OCI-LY3 (cell line): Measurements from ENCODE around the gene MEN1.

Experiments
- CTCF ChIP-seq: fragments of 200-600, 300-600 bp; sonication (generic); IDR thresholded peaks from 2 replicates; pipeline ENCODE4 v1.5.1; 2014; ENCODE audit warnings: antibody characterized with exemption, low read length, low read depth
- EZH2phosphoT487 ChIP-seq: fragments of 200-600 bp; shearing (Covaris generic); IDR thresholded peaks from 2 replicates; pipeline ENCODE4 v1.6.1; 2018; ENCODE audit warnings: antibody characterized with exemption, mixed run types, low read depth

- TF ChIP-seq CTCF (peak; percentile 59), EZH2phosphoT487 (no peak)
Observed at GRCh38 chr11:64848826-64849597, 38.7 kb upstream of the MEN1 start.
